ENCODE data around the gene LYSMD1.

The LYSMD1 gene

DNA sequence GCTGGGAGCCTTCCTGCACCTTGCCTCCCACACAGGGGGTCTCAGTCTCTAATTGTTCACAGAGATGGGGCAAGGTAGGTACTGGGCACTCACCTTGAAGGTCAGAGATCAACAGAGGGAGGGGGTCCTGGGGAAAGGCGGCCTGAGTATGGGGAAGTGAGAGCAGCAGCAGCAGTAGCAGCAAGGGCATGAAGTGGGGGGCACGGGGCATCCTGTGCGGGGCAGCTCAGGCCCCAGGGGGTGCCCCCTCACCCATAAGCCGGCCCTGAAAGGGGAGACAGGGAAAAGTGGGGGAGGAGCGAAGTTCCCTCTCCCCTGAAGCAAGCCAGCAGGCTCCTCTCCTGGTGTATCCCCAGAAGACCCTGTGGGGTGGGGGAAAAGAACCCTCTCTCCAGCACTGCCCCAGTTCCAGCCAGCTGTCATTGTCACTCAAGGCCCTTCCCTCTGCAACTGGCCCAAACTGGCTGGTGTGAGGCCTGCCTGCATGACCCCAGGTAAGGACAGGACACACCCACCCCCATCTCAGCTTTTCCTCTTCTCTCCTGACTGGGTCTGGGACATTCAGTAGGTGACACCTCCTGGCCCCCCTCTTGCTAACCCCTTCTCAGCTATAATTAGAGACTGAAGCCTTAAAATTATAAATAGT, 23.2 kb downstream of the LYSMD1 start:
- no peak for DNase-seq (ENCODE audit: low read depth in 4 of 4, low spot score in 1 of 4)

DNA sequence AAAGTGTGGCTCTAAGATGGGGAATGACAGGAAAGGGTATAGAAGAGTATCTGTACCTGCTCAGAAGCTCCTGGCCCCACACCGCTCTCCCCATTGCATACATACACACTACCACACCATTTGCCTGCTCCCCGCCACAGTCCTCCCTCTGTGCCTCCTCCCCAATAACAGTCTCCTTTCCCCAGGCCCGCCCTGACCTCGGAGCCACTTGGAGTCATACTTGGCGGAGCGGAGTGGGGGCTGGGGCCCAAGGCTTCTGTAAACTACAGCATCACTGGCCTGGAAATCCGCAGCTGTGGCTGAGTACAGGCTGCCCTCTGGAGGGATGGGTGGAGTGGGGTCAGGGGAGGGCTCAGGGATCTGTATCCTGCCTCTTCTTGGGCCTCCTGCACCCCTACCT, 27.9 kb downstream of the LYSMD1 start:
- DNase-seq (ENCODE audit: low read depth in 4 of 4, low spot score in 1 of 4) = no peak

GRCh38 chr1:151135433-151136385, 30.0 kb downstream of the LYSMD1 start:
- no peak for DNase-seq (ENCODE audit: low read depth in 4 of 4, low spot score in 1 of 4)

DNA sequence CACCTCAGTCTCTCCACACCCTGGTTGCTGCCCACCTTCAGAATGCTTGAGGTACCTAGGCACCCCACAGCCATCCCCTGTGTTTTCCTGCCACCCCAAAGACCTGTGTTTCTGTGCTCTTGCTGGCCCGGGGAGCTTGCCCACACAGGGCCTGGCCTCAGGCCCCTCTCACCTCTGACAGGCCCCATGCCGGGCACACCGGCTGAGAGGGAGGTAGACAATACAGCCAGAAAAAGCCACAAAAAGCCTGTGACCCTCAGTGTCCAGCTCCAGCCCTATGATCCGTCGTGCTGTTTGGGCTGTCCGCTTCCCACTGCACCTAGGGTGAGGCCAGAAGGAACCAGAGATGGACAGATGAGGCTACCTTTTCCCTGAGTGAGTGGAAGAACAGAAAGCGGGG, 30.7 kb downstream of the LYSMD1 start:
- DNase-seq (ENCODE audit: low read depth in 4 of 4, low spot score in 1 of 4) = no peak

DNA sequence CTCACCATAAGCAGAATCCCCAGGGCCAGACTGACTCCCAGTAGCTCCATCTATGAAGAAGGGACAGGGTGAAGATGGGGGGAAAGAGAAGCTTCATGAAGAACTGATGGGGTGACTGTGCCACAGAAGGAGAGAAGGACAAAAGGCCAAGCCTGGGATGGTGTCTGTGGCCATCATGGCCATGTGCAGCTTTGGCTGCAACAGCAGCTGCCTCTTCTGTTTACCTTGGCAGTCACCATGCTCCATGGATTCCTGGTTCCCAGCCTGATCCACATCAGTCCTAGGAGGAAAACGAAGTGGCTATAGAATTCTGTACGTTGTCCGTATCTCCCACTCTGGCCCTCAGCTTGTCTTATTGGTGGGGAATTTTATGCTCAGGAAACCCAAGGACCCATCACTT, 31.3 kb downstream of the LYSMD1 start:
- DNase-seq (ENCODE audit: low read depth in 4 of 4, low spot score in 1 of 4) = no peak

- no peak for DNase-seq (ENCODE audit: low read depth in 4 of 4, low spot score in 1 of 4)
Observed at GRCh38 chr1:151133018-151133806, 32.5 kb downstream of the LYSMD1 start.

DNA sequence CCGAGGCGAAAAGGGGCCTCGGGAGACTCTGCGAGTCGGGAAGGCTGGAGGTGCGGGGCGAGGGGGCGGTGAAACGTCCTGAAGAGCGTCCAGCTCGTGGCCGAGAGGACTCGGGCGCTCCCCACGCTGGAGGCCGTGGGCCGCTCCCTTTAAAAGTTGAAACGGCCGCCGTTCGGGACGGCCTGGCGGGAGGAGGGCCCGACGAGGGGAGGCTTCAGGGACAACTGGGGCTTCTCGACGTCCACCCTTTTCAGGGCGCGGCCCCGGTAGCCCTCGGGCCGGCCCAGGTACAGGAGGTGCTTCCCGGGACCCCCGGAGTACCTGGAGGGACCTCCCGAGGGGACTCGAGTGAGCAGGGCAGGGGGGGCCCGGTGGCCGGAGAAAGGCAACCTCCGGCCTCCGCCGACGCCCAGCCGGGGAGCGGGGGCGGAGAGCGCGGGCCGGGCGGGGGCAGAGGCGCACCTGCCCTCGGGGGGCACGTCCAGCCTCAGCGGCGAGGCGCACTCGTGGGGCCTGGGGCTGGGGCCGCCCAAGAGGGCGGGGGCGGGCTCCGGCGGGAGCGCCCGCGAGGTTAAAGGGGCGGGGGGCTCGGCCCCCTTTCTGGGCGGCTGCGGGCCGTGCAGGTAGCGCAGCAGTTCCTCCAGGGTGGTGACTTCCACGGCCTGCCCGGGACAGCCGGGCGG, 33.2 kb downstream of the LYSMD1 start:
- no peak for DNase-seq (ENCODE audit: low read depth in 4 of 4, low spot score in 1 of 4)

DNA sequence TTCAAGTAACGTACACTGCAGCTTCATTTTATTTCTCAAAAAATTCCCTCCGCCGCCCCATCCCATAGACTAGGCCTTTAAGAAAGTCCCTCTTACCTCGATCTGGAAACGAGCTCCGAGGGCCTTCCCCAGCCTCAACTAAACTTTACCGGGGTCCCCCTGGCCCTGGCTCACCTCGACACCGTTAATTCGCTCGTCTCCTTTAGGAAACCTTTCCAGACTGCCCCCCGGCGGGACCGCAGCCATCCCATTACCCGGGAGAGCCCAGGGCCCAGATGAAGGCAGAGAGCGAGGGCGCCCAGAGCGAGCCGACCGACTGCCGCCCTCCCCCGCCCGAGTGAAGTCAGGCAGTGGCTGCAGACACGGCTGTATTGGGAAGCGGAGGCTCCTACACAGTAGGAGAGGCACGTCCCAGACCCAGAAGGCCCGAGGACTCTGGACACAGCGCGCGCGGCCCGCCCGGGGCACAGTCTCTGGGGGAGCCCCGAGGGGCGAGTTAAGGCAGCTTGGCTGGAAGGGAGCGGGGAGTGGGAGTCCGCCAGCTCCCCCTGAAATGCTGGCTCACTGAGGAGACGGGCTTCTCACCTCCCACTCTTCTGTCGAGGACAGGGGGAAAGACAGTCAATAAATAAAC, 33.9 kb downstream of the LYSMD1 start:
- DNase-seq (ENCODE audit: low read depth in 4 of 4, low spot score in 1 of 4) = no peak

DNA sequence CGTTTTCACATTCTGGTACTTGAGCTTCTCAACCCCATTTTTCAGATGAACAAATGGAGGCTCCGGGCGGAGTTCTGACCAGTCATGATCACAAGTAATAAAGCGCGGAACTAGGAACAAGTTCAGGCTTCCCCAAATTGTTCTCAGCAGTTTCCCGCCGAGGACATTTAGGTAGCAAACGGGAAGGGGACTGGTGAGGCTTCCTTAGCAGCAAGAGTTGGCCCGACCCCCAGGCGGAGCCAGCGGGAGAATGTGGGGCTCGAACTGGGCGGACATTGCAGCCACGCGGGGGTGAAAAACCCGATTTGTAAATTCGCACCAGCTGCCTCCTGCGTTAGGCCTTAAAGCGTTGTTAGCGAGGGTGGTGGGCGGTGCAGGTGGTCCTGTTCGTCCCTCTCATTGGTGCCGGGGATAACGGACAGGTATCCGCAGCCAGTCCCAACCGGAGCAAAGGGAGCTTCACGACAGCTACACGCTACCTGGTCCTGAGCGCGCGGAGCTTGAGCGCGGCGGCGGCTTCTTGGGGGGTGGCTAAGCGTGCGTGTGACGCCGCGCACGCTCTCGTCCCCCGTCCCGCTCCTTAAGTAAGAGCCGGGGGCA, 34.6 kb downstream of the LYSMD1 start:
- peak; percentile 45 to 78 (median 63) for DNase-seq (ENCODE audit: low read depth in 4 of 4, low spot score in 1 of 4)

DNA sequence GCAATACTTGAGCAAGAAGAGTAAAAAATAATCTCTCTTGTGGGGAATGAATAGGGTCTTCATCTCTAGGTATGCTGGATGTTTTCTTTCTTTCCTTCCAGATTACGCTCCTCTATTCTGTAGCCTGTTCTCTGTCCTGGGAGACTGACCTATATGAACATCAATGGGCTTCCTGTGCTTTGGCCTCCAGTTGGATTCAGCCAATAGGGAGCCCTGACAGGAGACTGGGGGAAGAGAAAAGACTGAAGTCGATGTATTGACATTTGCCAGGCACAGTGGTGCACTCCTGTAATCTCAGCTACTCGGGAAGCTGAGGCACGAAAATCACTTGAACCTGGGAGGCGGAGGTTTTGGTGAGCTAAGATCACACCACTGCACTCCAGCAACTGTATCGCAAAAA, 36.9 kb downstream of the LYSMD1 start:
- no peak for DNase-seq (ENCODE audit: low read depth in 4 of 4, low spot score in 1 of 4)

- DNase-seq (ENCODE audit: low read depth in 4 of 4, low spot score in 1 of 4) = no peak
Observed at GRCh38 chr1:151124763-151125403, 40.8 kb downstream of the LYSMD1 start.

- no peak for DNase-seq (ENCODE audit: low read depth in 4 of 4, low spot score in 1 of 4)
Observed at GRCh38 chr1:151113877-151114276, 51.8 kb downstream of the LYSMD1 start.

Data from stimulated activated CD4-positive, alpha-beta T cell treated with anti-CD3 and anti-CD28 coated beads, Interleukin-1b, Interleukin-23, amount 100 ng/mL, for 24 hours (primary cell).